ENCODE data around the gene CPXM1.

Gene CPXM1

GRCh38 chr20:2768632-2769015 is 31.8 kb downstream of the CPXM1 start:
- no peaks in the 10 kb centered on the region for H3K27me3 ChIP-seq (ENCODE audit: insufficient read depth, poor library complexity, severe bottlenecking)
- no peak for ATAC-seq (ENCODE audit: low read depth)
- peaks cover 2% of the 10 kb centered on the region for H3K9me3 ChIP-seq (ENCODE audit: severe bottlenecking)
- no peaks in the 10 kb centered on the region for H3K36me3 ChIP-seq (ENCODE audit: low read depth)
- H3K27ac ChIP-seq (ENCODE audit: poor library complexity, severe bottlenecking): no peak overlapping the region
- DNase-seq (ENCODE audit: low spot score): no peak
- peaks cover 6% of the 10 kb centered on the region for H3K4me1 ChIP-seq (ENCODE audit: insufficient read depth, poor library complexity, severe bottlenecking)
- H3K4me3 ChIP-seq (ENCODE audit: severe bottlenecking): no peak overlapping the region
- no peak for TF ChIP-seq CTCF (IDR thresholded peaks at IDR 0.05; ENCODE audit: poor library complexity, severe bottlenecking)

GRCh38 chr20:2767768-2768631 is 32.4 kb downstream of the CPXM1 start:
- no peaks in the 10 kb centered on the region for H3K36me3 ChIP-seq (ENCODE audit: low read depth)
- H3K4me3 ChIP-seq (ENCODE audit: severe bottlenecking): no peak overlapping the region
- DNase-seq (ENCODE audit: low spot score) (no peak), ATAC-seq (ENCODE audit: low read depth) (peak; percentile 92)
- no peak overlapping the region for H3K27ac ChIP-seq (ENCODE audit: poor library complexity, severe bottlenecking)
- H3K27me3 ChIP-seq (ENCODE audit: insufficient read depth, poor library complexity, severe bottlenecking): no peaks in the 10 kb centered on the region
- peaks cover 6% of the 10 kb centered on the region for H3K4me1 ChIP-seq (ENCODE audit: insufficient read depth, poor library complexity, severe bottlenecking)
- no peak for TF ChIP-seq CTCF (IDR thresholded peaks at IDR 0.05; ENCODE audit: poor library complexity, severe bottlenecking)
- peaks cover 2% of the 10 kb centered on the region for H3K9me3 ChIP-seq (ENCODE audit: severe bottlenecking)

- DNase-seq (ENCODE audit: low spot score) (no peak), ATAC-seq (ENCODE audit: low read depth) (no peak)
- Histone ChIP-seq H3K9me3 (ENCODE audit: severe bottlenecking) (no peaks in the 10 kb centered on the region), H3K36me3 (ENCODE audit: low read depth) (no peaks in the 10 kb centered on the region), H3K27ac (ENCODE audit: poor library complexity, severe bottlenecking) (no peak overlapping the region), H3K4me1 (ENCODE audit: insufficient read depth, poor library complexity, severe bottlenecking) (peaks cover 3% of the 10 kb centered on the region), H3K4me3 (ENCODE audit: severe bottlenecking) (no peak overlapping the region), H3K27me3 (ENCODE audit: insufficient read depth, poor library complexity, severe bottlenecking) (no peaks in the 10 kb centered on the region)
- TF ChIP-seq CTCF (IDR thresholded peaks at IDR 0.05; ENCODE audit: poor library complexity, severe bottlenecking): no peak
Observed at GRCh38 chr20:2763186-2763585, 37.2 kb downstream of the CPXM1 start.

GRCh38 chr20:2762578-2763131 is 37.8 kb downstream of the CPXM1 start:
- ATAC-seq (ENCODE audit: low read depth) (no peak), DNase-seq (ENCODE audit: low spot score) (no peak)
- Histone ChIP-seq H3K4me1 (ENCODE audit: insufficient read depth, poor library complexity, severe bottlenecking) (no peaks in the 10 kb centered on the region), H3K4me3 (ENCODE audit: severe bottlenecking) (no peak overlapping the region), H3K27me3 (ENCODE audit: insufficient read depth, poor library complexity, severe bottlenecking) (no peaks in the 10 kb centered on the region), H3K36me3 (ENCODE audit: low read depth) (no peaks in the 10 kb centered on the region), H3K27ac (ENCODE audit: poor library complexity, severe bottlenecking) (no peak overlapping the region), H3K9me3 (ENCODE audit: severe bottlenecking) (no peaks in the 10 kb centered on the region)
- TF ChIP-seq CTCF (IDR thresholded peaks at IDR 0.05; ENCODE audit: poor library complexity, severe bottlenecking): no peak

- H3K9me3 ChIP-seq (ENCODE audit: severe bottlenecking): no peaks in the 10 kb centered on the region
- no peak for ATAC-seq (ENCODE audit: low read depth)
- no peak overlapping the region for H3K4me3 ChIP-seq (ENCODE audit: severe bottlenecking)
- H3K36me3 ChIP-seq (ENCODE audit: low read depth): no peaks in the 10 kb centered on the region
- H3K4me1 ChIP-seq (ENCODE audit: insufficient read depth, poor library complexity, severe bottlenecking): no peaks in the 10 kb centered on the region
- DNase-seq (ENCODE audit: low spot score): no peak
- no peak for TF ChIP-seq CTCF (IDR thresholded peaks at IDR 0.05; ENCODE audit: poor library complexity, severe bottlenecking)
- H3K27me3 ChIP-seq (ENCODE audit: insufficient read depth, poor library complexity, severe bottlenecking): no peaks in the 10 kb centered on the region
- no peak overlapping the region for H3K27ac ChIP-seq (ENCODE audit: poor library complexity, severe bottlenecking)
Observed at GRCh38 chr20:2761885-2762284, 38.5 kb downstream of the CPXM1 start.

Measured in RWPE2 (cell line).